AG09319 (cell line): Measurements from ENCODE around the gene ZNF74.

Experiments used
- DNase-seq: peaks from one replicate; pipeline ENCODE4 v3.0.0-alpha.2; 2010; ENCODE audit warnings: low read depth; ENCODE audit errors: extremely low read depth
- CTCF ChIP-seq: IDR thresholded peaks from 2 replicates; pipeline ENCODE4 v1.5.1; 2011; ENCODE audit warnings: low read depth, mild to moderate bottlenecking, inconsistent platforms, low read length, moderate library complexity

The ZNF74 gene

GRCh38 chr22:20395181-20395906, 1.4 kb downstream of the ZNF74 start:
- TF ChIP-seq CTCF, result no peak
- DNase-seq, result no peak

- no peak for DNase-seq
- no peak for TF ChIP-seq CTCF
These were observed 1.9 kb downstream of the ZNF74 start for GRCh38 chr22:20395907-20396287.

DNA sequence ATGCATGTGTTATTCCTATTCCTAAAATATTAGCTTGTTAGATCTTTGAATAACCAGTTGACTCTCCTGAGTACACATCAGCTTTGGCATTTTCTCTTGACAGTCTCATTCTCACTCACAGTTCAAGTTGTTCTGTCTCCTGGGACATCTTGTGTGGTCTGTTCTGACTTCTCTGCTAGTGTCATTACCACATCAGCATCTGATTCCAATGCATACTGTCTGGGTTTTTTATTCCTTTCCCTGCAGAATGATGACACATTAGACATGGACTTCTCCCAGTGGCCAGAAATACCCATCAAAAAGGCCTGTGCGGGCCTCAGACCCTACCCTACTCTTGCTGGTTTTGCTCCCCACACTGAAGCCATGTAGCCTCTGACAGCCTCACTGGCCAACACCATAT, 2.7 kb downstream of the ZNF74 start:
- no peak for TF ChIP-seq CTCF
- DNase-seq, result no peak

DNA sequence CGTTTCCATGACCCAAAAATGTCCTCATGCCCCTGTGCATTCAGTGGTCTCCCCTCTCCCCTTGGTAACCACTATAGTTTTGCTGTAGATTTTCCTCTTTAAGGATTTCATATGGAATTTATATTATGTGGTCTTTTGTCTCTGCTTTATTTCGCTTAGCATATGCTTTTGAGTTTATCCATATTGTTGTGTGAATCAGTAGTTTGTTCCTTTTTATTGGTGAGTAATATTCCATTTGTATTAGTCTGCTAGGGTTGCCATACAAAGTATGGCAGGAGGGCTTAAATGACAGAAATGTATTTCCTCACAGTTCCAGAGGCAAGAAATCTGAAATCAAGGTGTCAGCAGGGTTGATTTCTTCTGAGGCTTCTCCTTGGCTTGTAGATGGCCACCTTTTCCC, 3.5 kb downstream of the ZNF74 start:
- no peak for DNase-seq
- no peak for TF ChIP-seq CTCF

DNA sequence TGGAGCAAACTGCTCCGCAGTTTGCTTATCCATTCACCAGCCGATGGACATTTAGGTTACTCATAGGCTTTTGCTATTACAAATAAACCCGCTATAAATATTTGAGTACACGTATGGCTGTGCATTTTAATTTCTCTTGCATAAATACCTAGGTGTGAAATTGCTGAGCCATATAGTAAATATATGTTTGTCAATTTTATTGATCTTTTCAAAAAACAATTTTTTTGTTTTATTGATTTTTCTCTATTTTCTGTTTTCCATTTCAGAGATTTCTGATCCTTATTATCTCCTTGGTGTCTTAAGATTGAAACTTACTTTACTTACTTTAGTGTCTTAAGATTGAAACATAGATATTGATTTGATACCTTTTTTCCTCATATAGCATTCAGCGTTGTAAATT, 4.5 kb downstream of the ZNF74 start:
- no peak for DNase-seq

GRCh38 chr22:20399866-20400605, 6.1 kb downstream of the ZNF74 start:
- no peak for DNase-seq
- TF ChIP-seq CTCF, result no peak

More for the DNA sequence above, 4.5 kb downstream of the ZNF74 start:
- TF ChIP-seq CTCF, result no peak

GRCh38 chr22:20400606-20401375, 6.8 kb downstream of the ZNF74 start:
- TF ChIP-seq CTCF, result no peak
- DNase-seq, result no peak
